Transverse colon (tissue), 4 donors: ENCODE data around the gene SVIL. TPM values are rescaled to one million over a fixed set of nuclear protein-coding genes. Genes with fewer than 3 reads are reported as not detected.
"Not testable (repeated sequence)": the region's sequence is repeated elsewhere in the genome, so short reads cannot be mapped to it uniquely, and the experiment has no call there.

Experiments
- DNase-seq: peaks from one replicate; pipeline ENCODE4 v3.0.0-alpha.2; 2019
- H3K27ac ChIP-seq, 4 donors: fragments of 200-600 bp; sonication (generic); 2 replicates each; pipeline ENCODE4 v1.5.1; 2016 to 2018; ENCODE audit warnings: inconsistent platforms in 4 of 4
- H3K27me3 ChIP-seq: fragments of 200-600 bp; sonication (generic); 2 replicates; pipeline ENCODE4 v1.5.1; 2017; ENCODE audit warnings: inconsistent platforms
- H3K36me3 ChIP-seq, 4 donors: fragments of 200-600 bp; sonication (generic); 2 replicates each; pipeline ENCODE4 v1.5.1; 2017 to 2019; ENCODE audit warnings: inconsistent platforms in 4 of 4
- H3K4me1 ChIP-seq, 4 donors: fragments of 200-600 bp; sonication (generic); 2 replicates each; pipeline ENCODE4 v1.5.1; 2017 to 2020; ENCODE audit warnings: inconsistent platforms in 4 of 4
- H3K4me3 ChIP-seq, 4 donors: fragments of 200-600 bp; sonication (generic); 1 replicate in 1 of 4; 2 replicates in 3 of 4; pipeline versions ENCODE4 v1.5.1 to v1.6.1; 2017 to 2019; ENCODE audit warnings: inconsistent platforms in 4 of 4
- H3K9me3 ChIP-seq, 2 donors: fragments of 200-600 bp; sonication (generic); 2 replicates each; pipeline ENCODE4 v1.5.1; 2017 to 2019; ENCODE audit warnings: inconsistent platforms in 2 of 2
- EP300 ChIP-seq: sonication (generic); formaldehyde crosslinking; IDR thresholded peaks from one replicate; pipeline ENCODE4 v1.6.1; 2017; ENCODE audit warnings: antibody characterized with exemption, low read depth
- POLR2A ChIP-seq: fragments of 450-650 bp; IDR thresholded peaks from one replicate; pipeline ENCODE4 v1.6.1; 2016; ENCODE audit warnings: antibody characterized with exemption, mild to moderate bottlenecking, moderate library complexity
- POLR2AphosphoS5 ChIP-seq, 3 donors: sonication (generic); formaldehyde crosslinking; IDR thresholded peaks; one replicate each; pipeline ENCODE4 v1.6.1; 2016; ENCODE audit warnings: antibody characterized with exemption in 3 of 3
- WGBS, 2 donors: methylation state at CpG; one replicate each; pipeline ENCODE4 v1.1.5; 2018; ENCODE audit warnings: low coverage in 1 of 2; 5-methylcytosine and 5-hydroxymethylcytosine counted together
- in situ Hi-C, 4 donors: fragments of 200-750 bp; cut with MboI; loops; one replicate each; pipeline versions ENCODE4 v1.15.0 to v1.15.1; 2017; ENCODE audit warnings: low sequenced_read_pairs in 3 of 4, low pct_ligation_motif_present in 1 of 4, low pct_unique_long_range_greater_than_20kb in 1 of 4
- intact Hi-C: fragments of 100-400 bp; cut with DNase I; formaldehyde crosslinking; loops from one replicate; pipeline ENCODE4 v1.15.1; 2023; ENCODE audit warnings: low total_unique reads
- total RNA-seq, 4 donors: library from RNA; depleted of rRNA; stranded (reverse); fragments of >200 nt; gene quantifications; one replicate each; pipeline ENCODE4 v1.1.0, GENCODE V29; 2016
- TF ChIP-seq, protein P1 (sequence below), 5 experiments: fragments of 200-600 bp in 3 of 5; fragments of 450-650 bp in 2 of 5; sonication (generic) in 3 of 5; IDR thresholded peaks; 1 replicate in 2 of 5; 2 replicates in 3 of 5; pipeline ENCODE4 v1.5.1; 2016 to 2017; ENCODE audit warnings: antibody characterized with exemption in 5 of 5, inconsistent platforms in 3 of 5, mild to moderate bottlenecking in 2 of 5, moderate library complexity in 1 of 5

SVIL gene
- total RNA-seq, 4 donors from 2014 or later = 146 to 192 (median 156) TPM

DNA sequence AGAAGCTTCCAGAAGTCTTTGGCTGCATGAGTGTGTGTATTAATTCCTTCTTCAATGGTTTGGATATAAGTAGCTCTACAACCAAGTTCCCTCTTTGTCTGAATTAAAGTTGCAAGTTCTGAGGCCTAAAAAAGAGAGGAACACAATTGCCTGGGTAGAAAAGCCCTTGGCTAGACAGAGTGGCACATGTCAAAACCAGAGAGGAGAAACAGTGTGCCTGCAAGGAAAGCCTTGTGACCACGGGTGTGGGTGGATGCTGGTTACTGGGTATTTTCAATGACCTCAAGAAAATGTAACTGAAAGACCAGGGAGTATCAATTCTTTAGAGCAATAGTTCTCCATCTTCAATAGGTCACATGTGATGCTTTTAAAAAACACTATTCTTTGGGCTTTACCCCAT lies 148.3 kb downstream of the SVIL start:
- in situ Hi-C loops (no loop called here), intact Hi-C loops (no loop called here)
- Histone ChIP-seq H3K36me3 (peaks cover 0 to 35% (median 15%) of the 10 kb centered on the region in 4 donors), H3K27me3 (no peaks in the 10 kb centered on the region), H3K4me3 (no peak overlapping the region), H3K27ac (no peak overlapping the region), H3K4me1 (peaks cover 0 to 16% (median 8%) of the 10 kb centered on the region in 4 donors), H3K9me3 (no peaks in the 10 kb centered on the region)
- TF ChIP-seq POLR2A = no peak
- TF ChIP-seq, protein P1, sequence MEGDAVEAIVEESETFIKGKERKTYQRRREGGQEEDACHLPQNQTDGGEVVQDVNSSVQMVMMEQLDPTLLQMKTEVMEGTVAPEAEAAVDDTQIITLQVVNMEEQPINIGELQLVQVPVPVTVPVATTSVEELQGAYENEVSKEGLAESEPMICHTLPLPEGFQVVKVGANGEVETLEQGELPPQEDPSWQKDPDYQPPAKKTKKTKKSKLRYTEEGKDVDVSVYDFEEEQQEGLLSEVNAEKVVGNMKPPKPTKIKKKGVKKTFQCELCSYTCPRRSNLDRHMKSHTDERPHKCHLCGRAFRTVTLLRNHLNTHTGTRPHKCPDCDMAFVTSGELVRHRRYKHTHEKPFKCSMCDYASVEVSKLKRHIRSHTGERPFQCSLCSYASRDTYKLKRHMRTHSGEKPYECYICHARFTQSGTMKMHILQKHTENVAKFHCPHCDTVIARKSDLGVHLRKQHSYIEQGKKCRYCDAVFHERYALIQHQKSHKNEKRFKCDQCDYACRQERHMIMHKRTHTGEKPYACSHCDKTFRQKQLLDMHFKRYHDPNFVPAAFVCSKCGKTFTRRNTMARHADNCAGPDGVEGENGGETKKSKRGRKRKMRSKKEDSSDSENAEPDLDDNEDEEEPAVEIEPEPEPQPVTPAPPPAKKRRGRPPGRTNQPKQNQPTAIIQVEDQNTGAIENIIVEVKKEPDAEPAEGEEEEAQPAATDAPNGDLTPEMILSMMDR (IDR thresholded peaks at IDR 0.05) = no peak
- no peak for TF ChIP-seq POLR2AphosphoS5 (IDR thresholded peaks at IDR 0.05)
- no peak for TF ChIP-seq EP300
- WGBS, 2 donors = 46 to 100% methylated on average over 1 of the region's 1 CpG
- no peak for DNase-seq

DNA sequence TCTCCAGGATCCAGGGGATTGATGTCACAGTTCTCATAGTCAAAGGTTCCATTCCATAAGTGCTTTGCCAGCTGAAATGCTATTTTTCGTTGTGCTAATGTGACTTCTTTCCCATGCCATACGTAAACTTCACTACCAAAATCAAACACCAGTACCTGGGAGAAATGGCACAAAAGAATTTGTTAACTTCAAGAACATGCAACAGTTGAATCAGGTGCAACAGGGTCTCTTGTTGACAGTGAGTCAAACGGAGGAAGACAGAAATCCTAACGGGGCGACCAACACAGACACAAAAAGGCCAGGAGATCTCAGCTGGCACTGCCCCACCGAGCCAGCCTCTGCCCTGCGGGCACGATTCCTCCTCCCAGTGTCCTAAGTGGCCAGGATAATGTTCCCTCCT lies 150.1 kb downstream of the SVIL start:
- H3K9me3 ChIP-seq, intact Hi-C loops, DNase-seq, in situ Hi-C loops, H3K4me3 ChIP-seq, H3K27me3 ChIP-seq: not testable (repeated sequence)
- Histone ChIP-seq H3K36me3 (peaks cover 0 to 28% (median 13%) of the 10 kb centered on the region in 4 donors), H3K4me1 (peaks cover 0 to 16% (median 8%) of the 10 kb centered on the region in 4 donors), H3K27ac (peak overlapping the region in 3 of 4 donors; percentile 25 to 46 (median 32))
- WGBS, 2 donors = 74% methylated on average over 8 of the region's 8 CpGs; no CpG with 5 or more reads in 1 of the 2 donors

DNA sequence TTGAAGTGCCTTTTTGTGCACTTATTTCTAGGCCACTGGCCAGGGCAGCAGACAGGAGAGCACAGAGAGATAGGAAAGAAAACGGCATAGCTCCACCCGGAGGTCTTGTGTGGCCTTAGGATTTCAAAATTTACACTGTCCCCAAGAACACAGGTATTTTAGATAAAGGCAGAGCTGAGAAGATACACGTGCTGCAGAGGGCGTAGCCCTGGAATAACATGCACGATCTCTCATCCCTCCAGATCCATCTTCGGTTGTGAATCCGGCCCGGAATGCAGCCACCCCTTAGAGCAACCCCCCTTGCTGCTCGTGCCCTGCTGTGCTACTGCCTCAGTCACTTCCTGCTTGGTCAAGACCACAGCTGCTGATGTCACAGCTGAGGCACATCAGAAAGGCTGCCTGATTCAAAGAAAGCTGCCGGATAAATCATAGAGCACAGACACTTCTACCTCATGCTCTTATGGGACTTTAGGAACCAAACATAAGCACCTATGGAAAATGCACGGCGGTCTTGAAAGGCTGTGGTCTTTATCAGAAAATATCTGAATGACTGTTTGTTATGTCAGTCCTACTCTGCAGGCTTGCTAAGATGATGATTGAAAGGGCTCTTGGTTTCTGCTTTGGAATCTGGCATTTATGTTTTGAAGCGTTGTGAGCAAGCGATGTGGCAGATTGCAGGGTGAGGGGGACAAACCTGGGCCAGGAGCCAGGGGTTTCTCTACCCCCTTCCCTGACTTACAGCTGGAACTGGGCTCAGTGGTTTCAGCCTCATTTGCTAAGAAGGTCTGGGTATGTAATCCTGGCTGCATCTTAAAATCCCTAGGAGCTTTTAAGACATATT lies 152.0 kb downstream of the SVIL start:
- H3K4me1 ChIP-seq = peaks cover 0 to 16% (median 8%) of the 10 kb centered on the region in 4 donors

DNA sequence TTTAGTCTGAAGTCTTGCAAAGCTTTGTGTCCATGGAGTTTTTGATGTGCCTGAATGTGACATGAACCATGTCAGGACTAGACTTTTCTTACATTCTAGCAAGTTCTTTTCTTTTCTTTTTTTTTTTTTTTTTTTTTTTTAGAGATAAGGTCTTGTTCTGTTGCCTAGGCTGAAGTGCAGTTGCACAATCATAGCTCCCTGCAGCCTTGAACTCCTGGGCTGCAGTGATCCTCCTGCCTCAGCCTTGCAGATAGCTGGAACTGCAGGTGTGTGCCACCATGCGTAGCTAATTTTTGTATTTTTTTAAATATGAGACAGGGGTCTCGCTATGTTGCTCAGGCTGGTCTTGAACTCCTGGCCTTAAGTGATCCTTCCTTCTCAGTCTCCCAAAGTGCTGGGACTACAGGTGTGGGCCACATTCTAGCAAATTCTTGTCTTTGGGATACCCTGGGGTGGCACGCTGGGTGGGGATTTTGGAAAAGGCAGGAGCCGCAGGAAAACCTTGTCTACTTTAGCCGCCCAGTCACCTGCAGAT lies 152.8 kb downstream of the SVIL start:
- TF ChIP-seq, protein P1 (IDR thresholded peaks at IDR 0.05) = no peak
- TF ChIP-seq POLR2A = no peak
- no peak for TF ChIP-seq POLR2AphosphoS5 (IDR thresholded peaks at IDR 0.05)
- TF ChIP-seq EP300 = no peak
- H3K27ac ChIP-seq = peak overlapping the region in 3 of 4 donors; percentile 44 to 55 (median 54)
- peaks cover 0 to 16% (median 8%) of the 10 kb centered on the region in 4 donors for H3K4me1 ChIP-seq
- no peaks in the 10 kb centered on the region for H3K9me3 ChIP-seq
- WGBS, 2 donors = 79% methylated on average over 5 of the region's 5 CpGs; no CpG with 5 or more reads in 1 of the 2 donors
- intact Hi-C loops (no loop called here), in situ Hi-C loops (no loop called here)
- DNase-seq = no peak
- H3K36me3 ChIP-seq = peaks cover 0 to 24% (median 7%) of the 10 kb centered on the region in 4 donors
- no peaks in the 10 kb centered on the region for H3K27me3 ChIP-seq
- H3K4me3 ChIP-seq = no peak overlapping the region

More for the DNA sequence above, 152.0 kb downstream of the SVIL start:
- in situ Hi-C loops (no loop called here), intact Hi-C loops (no loop called here)
- Histone ChIP-seq H3K4me3 (no peak overlapping the region), H3K36me3 (peaks cover 0 to 24% (median 7%) of the 10 kb centered on the region in 4 donors), H3K9me3 (no peaks in the 10 kb centered on the region), H3K27me3 (no peaks in the 10 kb centered on the region), H3K27ac (peak overlapping the region; percentile 28 to 55 (median 49))
- no peak for DNase-seq
- TF ChIP-seq POLR2AphosphoS5 (IDR thresholded peaks at IDR 0.05) (peak in 1 of 3 donors; percentile 6), POLR2A (no peak), EP300 (no peak)
- TF ChIP-seq, protein P1 (IDR thresholded peaks at IDR 0.05) = no peak
- 56 to 67% methylated on average over 1 to 14 of the region's 14 CpGs for WGBS, 2 donors
